WERI-Rb-1 (cell line): ENCODE data around the gene MTMR12.

ENCODE experiments used
- DNase-seq: peaks from one replicate; pipeline ENCODE4 v3.0.0-alpha.2; 2020
- H3K27ac ChIP-seq: fragments of 250-450 bp; sonication (Bioruptor Pico); 2 replicates; pipeline ENCODE4 v1.5.1; 2020; ENCODE audit warnings: mild to moderate bottlenecking, moderate library complexity
- H3K27me3 ChIP-seq: fragments of 250-450 bp; sonication (Bioruptor Pico); 2 replicates; pipeline ENCODE4 v1.5.1; 2021; ENCODE audit warnings: mild to moderate bottlenecking, low read depth, moderate library complexity; ENCODE audit not compliant: insufficient read depth, severe bottlenecking
- H3K36me3 ChIP-seq: fragments of 250-450 bp; sonication (Bioruptor Pico); 2 replicates; pipeline ENCODE4 v1.5.1; 2020; ENCODE audit warnings: mild to moderate bottlenecking, moderate library complexity
- H3K4me3 ChIP-seq: 2 replicates; pipeline ENCODE4 v1.5.1; 2011; ENCODE audit warnings: low read depth, mild to moderate bottlenecking, control low read depth, low read length
- H3K9me3 ChIP-seq: fragments of 250-450 bp; sonication (Bioruptor Pico); 2 replicates; pipeline ENCODE4 v1.5.1; 2021; ENCODE audit warnings: mild to moderate bottlenecking, moderate library complexity; ENCODE audit not compliant: severe bottlenecking
- CTCF ChIP-seq: IDR thresholded peaks from 2 replicates; pipeline ENCODE4 v1.5.1; 2011; ENCODE audit warnings: low read depth, mild to moderate bottlenecking, control low read depth, inconsistent platforms, low read length

The MTMR12 gene

DNA sequence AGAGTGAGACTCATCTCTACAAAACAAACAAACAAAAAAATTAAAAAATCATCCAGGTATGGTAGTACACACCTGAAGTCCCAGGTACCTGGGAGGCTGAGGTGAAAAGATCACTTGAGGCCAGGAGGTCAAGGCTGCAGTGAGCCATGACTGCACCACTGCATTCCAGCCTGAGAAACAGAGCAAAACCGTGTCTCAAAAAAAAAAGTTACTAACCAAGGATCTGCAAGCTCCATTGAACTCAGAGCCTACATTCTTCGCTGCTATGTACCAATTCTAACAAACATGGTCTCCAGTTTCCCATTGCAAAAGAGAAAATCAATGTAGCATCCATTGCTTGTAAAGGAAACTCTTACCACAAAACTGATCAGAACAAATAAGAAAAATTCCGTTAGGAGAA lies 33.5 kb downstream of the MTMR12 start:
- peaks cover 18% of the 10 kb centered on the region for H3K36me3 ChIP-seq
- H3K27me3 ChIP-seq: no peaks in the 10 kb centered on the region
- no peak overlapping the region for H3K4me3 ChIP-seq
- TF ChIP-seq CTCF: no peak
- DNase-seq: no peak
- no peaks in the 10 kb centered on the region for H3K9me3 ChIP-seq
- no peak overlapping the region for H3K27ac ChIP-seq

DNA sequence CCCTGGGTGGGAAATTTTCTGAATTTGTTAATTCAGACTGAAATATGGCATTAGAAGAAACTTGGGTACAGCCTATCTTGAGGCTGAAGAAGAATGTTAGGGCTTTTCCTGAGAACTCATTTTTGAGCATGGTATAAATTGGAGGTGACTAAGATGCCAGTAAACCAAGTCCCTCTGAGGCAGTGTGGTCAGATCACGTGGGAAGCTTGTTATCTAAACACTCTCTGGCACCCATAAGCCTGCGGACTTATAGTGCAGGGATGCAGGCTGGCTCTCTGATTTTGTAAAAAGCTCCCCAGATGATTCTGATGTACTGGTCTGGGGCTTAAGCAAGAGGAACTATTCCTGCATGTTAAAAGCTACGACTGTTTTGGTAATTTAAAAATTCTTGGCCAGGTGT lies 34.3 kb downstream of the MTMR12 start:
- no peak overlapping the region for H3K4me3 ChIP-seq
- no peaks in the 10 kb centered on the region for H3K9me3 ChIP-seq
- no peak overlapping the region for H3K27ac ChIP-seq
- TF ChIP-seq CTCF: no peak
- no peaks in the 10 kb centered on the region for H3K27me3 ChIP-seq
- no peak for DNase-seq
- peaks cover 26% of the 10 kb centered on the region for H3K36me3 ChIP-seq

GRCh38 chr5:32277798-32278197 lies 34.9 kb downstream of the MTMR12 start:
- Histone ChIP-seq H3K36me3 (peaks cover 32% of the 10 kb centered on the region), H3K27ac (no peak overlapping the region), H3K27me3 (no peaks in the 10 kb centered on the region), H3K4me3 (no peak overlapping the region), H3K9me3 (no peaks in the 10 kb centered on the region)
- TF ChIP-seq CTCF: no peak
- DNase-seq: no peak

DNA sequence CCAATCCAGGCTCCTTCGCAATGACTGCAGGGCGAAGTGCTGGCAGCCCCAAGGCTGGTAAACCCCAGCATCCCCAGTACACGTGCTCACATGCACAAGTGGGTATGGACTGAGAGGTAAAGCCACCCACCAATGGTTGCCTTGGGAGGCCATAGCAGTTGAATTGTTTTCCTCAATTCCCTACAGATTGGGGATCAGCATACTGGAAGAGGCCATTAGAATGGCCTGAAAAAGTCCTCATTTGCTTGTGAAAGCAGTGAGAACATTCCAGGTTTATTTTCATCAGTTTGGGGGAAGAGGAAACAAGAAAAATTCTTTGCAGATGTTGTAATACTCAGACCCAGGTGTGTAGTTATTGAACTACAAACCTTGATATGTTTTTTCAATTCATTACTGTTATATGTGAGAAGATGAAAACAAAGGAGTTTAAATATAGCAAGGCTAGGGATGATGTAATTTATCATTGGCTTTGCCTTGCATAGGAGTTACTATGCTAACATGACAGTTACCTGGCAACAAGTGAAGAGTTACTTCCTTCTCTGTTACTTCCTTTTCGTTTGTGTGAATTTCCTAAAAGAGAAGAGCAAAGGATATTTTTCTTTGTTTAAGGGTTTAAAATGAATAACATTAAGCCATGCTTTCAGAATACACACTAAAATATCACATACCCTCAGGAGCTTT lies 36.4 kb downstream of the MTMR12 start:
- H3K36me3 ChIP-seq: peaks cover 41% of the 10 kb centered on the region
- TF ChIP-seq CTCF: no peak
- no peak overlapping the region for H3K27ac ChIP-seq
- no peak overlapping the region for H3K4me3 ChIP-seq
- no peaks in the 10 kb centered on the region for H3K27me3 ChIP-seq
- no peaks in the 10 kb centered on the region for H3K9me3 ChIP-seq
- no peak for DNase-seq

DNA sequence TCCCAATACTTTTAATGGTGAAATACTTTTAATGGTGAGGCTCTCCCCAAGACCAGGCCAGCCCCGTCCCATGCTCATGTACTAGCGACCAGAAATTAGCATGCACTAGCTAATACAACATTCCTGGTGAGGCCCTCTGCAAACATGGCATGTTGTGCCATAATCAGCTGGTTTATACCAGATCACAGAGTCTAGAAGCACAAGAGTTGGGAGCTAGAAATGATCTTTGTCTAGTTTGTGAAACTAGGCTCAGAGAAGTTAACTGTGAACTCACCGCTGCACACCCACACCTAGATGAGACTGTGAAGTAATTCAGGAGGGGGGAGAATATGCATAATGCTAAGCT lies 37.4 kb downstream of the MTMR12 start:
- no peaks in the 10 kb centered on the region for H3K9me3 ChIP-seq
- DNase-seq: no peak
- H3K27ac ChIP-seq: no peak overlapping the region
- TF ChIP-seq CTCF: no peak
- H3K36me3 ChIP-seq: peaks cover 50% of the 10 kb centered on the region
- no peak overlapping the region for H3K4me3 ChIP-seq
- no peaks in the 10 kb centered on the region for H3K27me3 ChIP-seq
